T-helper 9 cell (primary cell): ENCODE measurements around the gene NT5C1A.
A peak's percentile ranks its signal among the peaks of the same experiment; 100 is the strongest.

ENCODE experiments used
- DNase-seq: peaks from one replicate; pipeline ENCODE4 v3.0.0-alpha.2; 2020
- total RNA-seq, 2 donors: gene quantifications; one replicate each; lab custom pipeline; 2026; lab: John Stamatoyannopoulos, UW

NT5C1A gene
- 0.97 to 2.7 reads per million in 2 donors for total RNA-seq

GRCh38 chr1:39671793-39672550 is at the start of gene NT5C1A:
Gene NT5C1A (minus strand): TSS chr1:39672107. CDS start chr1:39672038, 69 bp downstream.
- no peak for DNase-seq

- no peak for DNase-seq
These were observed 49.8 kb upstream of the NT5C1A start for GRCh38 chr1:39721664-39722063.

GRCh38 chr1:39720094-39720999 is 48.4 kb upstream of the NT5C1A start:
- DNase-seq: no peak

GRCh38 chr1:39717809-39718208 is 45.9 kb upstream of the NT5C1A start:
- DNase-seq: no peak

GRCh38 chr1:39713557-39713956 is 41.6 kb upstream of the NT5C1A start:
- DNase-seq: no peak

- DNase-seq: no peak
These were observed 40.0 kb upstream of the NT5C1A start for GRCh38 chr1:39711966-39712340.

- no peak for DNase-seq
These were observed 39.4 kb upstream of the NT5C1A start for GRCh38 chr1:39711104-39711965.

- DNase-seq: no peak
These were observed 35.6 kb upstream of the NT5C1A start for GRCh38 chr1:39707506-39707905.

- DNase-seq: no peak
These were observed 32.9 kb upstream of the NT5C1A start for GRCh38 chr1:39704757-39705156.

GRCh38 chr1:39701049-39701439 is 29.1 kb upstream of the NT5C1A start:
- DNase-seq: no peak

- no peak for DNase-seq
These were observed 28.4 kb upstream of the NT5C1A start for GRCh38 chr1:39700348-39700747.

GRCh38 chr1:39699419-39699818 is 27.5 kb upstream of the NT5C1A start:
- no peak for DNase-seq

- no peak for DNase-seq
These were observed 26.7 kb upstream of the NT5C1A start for GRCh38 chr1:39698568-39698967.

- DNase-seq: no peak
These were observed 24.5 kb upstream of the NT5C1A start for GRCh38 chr1:39696448-39696847.

- DNase-seq: no peak
These were observed 23.1 kb upstream of the NT5C1A start for GRCh38 chr1:39695016-39695415.

GRCh38 chr1:39694026-39694425 is 22.1 kb upstream of the NT5C1A start:
- no peak for DNase-seq

GRCh38 chr1:39692152-39693074 is 20.5 kb upstream of the NT5C1A start:
- peak; percentile 17 for DNase-seq

GRCh38 chr1:39691383-39692151 is 19.7 kb upstream of the NT5C1A start, which contains the start of gene HPCAL4:
Gene HPCAL4 (minus strand): TSS chr1:39691433. CDS start chr1:39684603, 6,830 bp downstream.
- peak; percentile 87 for DNase-seq

- DNase-seq: no peak
These were observed 19.0 kb upstream of the NT5C1A start for GRCh38 chr1:39690794-39691382.

GRCh38 chr1:39690225-39690624 is 18.3 kb upstream of the NT5C1A start:
- DNase-seq: no peak
